Jurkat, Clone E6-1 (cell line): ENCODE measurements around the gene R3HDM1.

Experiments used
- DNase-seq: peaks from one replicate; pipeline ENCODE4 v3.0.0-alpha.2; 2011; ENCODE audit warnings: low read depth, low spot score
- H3K4me3 ChIP-seq: 2 replicates; pipeline ENCODE4 v1.5.1; 2011; ENCODE audit warnings: mild to moderate bottlenecking, low read length, control low read depth, moderate library complexity

Gene R3HDM1

DNA sequence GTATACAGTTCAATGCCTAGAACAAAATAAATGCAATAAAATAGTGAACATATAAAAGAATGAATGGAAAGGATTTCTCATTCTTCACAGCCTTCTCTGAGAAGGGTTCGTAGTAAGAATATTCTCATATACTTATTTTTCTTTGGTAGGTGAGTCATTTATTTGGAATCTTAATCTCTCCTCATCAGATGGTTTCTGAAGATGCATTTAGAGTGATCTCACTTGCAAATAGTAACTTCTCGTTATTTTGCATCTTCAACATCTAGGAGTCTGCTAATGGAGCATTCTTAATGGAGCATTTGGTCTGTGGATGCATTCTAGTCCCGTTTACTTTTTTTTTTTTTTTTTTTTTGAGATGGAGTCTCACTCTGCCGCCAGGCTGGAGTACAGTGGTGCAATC, 214.3 kb downstream of the R3HDM1 start:
- H3K4me3 ChIP-seq: no peak overlapping the region
- no peak for DNase-seq

DNA sequence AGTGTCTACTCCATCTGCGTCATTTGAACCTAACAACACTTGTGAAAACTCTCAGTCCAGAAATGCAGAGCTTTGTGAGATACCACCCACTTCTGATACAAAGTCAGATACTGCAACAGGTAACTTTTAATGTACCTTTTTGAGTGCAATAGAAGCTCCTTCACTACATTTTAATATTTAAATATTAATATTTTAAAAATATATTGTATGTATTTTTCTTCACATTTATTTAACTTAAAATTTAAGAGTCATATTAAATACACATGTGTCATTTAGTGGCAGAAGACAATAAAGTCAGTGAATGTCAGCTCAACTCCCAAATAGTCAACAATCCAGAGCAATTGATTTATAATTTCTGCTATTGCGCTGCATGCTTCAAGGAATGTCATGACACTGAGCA, 224.3 kb downstream of the R3HDM1 start:
- H3K4me3 ChIP-seq: no peak overlapping the region
- DNase-seq: no peak

DNA sequence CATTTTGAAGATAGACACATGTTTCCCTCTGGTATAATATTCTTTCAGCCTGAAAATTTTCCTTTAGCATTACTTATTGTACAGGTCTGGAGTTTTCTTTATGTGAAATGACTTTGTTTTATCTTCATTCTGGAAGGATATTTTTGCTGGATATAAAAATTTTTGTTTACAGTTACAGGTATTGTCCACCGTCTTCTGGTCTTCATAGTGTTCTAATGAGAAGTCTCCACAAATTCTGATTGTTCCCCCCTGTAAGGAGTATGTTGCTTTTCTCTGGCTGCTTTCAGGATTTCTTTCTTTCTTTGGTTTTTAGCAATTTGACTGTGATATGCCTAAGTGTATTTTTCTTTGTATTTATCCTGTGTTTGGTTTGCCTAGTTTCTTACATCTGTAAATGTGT, 225.4 kb downstream of the R3HDM1 start:
- no peak overlapping the region for H3K4me3 ChIP-seq
- DNase-seq: no peak

DNA sequence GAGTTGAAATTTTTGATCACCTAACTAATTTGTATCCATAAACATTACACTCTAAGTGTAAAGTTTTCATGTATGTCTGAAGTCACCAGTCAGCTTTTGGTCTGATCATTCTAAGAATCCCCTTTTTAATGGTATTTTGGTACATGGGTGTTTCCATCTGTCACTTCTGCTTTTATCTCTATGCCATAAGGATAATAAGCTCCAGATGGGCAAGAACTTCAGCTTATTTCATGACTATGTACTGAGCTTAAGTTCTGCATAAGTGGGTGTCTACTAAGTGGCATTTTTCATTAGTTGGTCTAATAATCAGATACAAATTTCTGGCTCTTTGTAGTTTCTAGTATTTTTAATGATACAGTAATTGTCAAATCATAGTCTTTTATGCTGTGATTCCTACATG, 230.7 kb downstream of the R3HDM1 start:
- DNase-seq: no peak
- no peak overlapping the region for H3K4me3 ChIP-seq

DNA sequence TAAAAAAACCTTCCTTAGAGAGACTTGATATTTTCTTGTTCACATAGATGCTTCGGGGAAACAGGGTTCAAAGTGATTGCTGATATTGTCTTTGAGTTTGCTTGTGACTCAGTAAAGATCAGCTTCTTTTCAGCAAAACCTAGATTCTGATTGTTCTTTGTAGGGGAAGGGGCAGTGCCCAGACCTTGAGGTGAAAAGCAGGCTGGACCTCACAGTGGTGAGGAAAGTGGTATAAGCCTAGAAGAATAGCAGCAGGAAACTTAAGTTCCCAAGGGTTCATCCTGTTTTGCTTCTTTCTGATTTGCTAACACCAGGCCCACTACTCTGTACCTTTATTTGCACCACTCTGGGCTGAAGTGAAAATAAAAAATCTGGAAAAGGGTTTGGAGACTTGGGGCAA, 231.2 kb downstream of the R3HDM1 start:
- no peak for DNase-seq

DNA sequence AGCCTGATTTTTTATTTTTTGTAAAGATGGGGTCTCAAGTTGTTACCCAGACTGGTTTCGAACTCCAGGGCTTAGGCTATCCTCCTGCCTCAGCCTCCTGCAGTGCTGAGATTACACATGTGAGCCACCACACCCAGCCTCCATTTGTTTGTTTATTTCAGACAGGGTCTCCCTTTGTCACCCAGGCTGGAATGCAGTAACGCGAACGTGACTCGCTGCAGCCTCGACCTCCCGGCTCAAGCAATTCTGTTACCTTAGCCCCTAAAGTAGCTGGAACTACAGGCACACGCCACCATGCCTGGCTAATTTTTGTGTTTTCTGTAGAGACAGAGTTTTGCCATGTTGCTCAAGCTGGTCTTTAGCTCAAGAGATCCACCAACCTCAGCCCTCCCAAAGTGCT, 237.6 kb downstream of the R3HDM1 start:
- H3K4me3 ChIP-seq: no peak overlapping the region
- no peak for DNase-seq

More for the DNA sequence above, 231.2 kb downstream of the R3HDM1 start:
- H3K4me3 ChIP-seq: no peak overlapping the region

DNA sequence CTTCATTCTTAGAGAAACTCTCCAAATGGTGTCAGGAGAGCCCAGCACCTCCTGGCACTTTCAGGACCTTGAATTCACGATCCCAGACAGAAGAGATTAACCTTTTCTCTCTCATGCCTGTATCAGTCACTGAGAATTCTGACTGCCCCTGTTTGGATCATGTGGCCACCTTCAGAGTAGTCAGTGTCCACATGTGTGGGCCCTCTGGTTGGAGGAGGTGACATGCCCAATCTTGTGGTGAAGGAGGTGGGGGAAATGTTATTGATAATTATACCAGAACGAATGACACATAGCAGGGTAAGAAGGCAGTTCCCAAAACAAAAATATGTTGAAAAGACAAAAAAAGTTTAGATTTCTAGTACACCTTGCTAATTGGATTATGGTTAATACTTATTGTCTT, 242.0 kb downstream of the R3HDM1 start:
- no peak for DNase-seq

DNA sequence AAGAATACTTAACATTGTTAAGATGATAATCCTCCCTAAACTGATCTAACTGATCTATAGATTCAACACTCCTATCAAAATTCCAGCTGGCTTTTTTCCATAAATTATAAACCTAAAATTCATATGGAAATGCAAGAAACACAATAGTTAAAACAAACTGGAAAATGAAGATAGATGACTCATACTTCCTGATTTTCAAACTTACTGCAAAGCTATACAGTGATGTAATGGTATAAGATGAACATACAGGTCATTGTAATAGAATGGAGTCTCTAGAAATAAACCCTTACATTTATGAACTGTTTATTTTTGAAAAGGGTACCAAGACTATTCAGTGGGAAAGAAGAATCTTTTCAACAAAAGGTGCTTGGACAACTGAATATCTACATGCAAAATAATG, 242.6 kb downstream of the R3HDM1 start:
- DNase-seq: no peak
- no peak overlapping the region for H3K4me3 ChIP-seq

More for the DNA sequence above, 242.0 kb downstream of the R3HDM1 start:
- H3K4me3 ChIP-seq: no peak overlapping the region
